ENCODE results near the gene GOLPH3L.
"Not testable (repeated sequence)": the region's sequence is repeated elsewhere in the genome, so short reads cannot be mapped to it uniquely, and the experiment has no call there.

Gene GOLPH3L

GRCh38 chr1:150619576-150620509, 77.1 kb downstream of the GOLPH3L start:
- no peak for DNase-seq (ENCODE audit: low read depth in 4 of 4, low spot score in 1 of 4)

DNA sequence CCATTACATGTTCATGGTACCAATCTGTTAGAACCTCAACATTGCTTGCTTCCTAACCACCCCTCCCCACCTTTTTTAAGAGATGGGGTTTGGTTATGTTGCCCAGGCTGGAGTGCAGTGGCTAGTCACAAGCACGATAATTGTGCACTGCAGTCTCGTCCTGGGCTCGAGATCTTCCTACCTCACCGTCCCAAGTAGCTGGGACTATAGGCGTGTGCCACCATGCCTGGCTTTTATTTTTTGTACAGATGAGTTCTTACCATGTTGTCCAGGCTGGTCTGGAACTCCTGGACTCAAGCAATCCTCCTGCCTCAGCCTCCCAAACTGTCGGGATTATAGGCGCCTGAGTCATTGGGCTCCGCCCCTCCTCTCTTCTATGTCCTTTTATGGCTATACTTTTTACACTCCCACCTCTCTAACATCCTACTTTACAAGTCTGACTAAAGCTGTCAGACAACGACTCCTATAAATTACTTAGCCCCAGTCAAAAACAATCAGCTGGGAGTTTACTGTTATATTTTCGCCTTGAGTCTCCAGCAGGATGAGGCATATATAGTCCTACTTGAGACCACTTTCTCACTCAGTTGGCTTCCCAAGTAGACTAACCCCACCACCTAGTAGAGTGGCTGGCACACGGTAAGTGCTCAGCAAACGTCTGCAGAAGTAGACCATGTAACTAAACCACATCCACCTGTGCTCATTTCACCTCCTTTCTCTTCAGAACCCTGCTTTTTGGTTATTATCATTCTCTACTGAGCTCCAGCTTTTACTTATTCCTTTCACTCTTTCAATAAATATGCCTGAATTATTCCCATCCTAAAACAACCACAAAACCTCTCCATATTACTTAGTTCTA, 81.4 kb downstream of the GOLPH3L start:
- no peak for DNase-seq (ENCODE audit: low read depth in 4 of 4, low spot score in 1 of 4)

- DNase-seq (ENCODE audit: low read depth in 4 of 4, low spot score in 1 of 4): peak in 2 of 4 experiments; percentile 25 to 49
Observed at GRCh38 chr1:150613061-150613920, 83.7 kb downstream of the GOLPH3L start.

GRCh38 chr1:150612014-150612345, 85.0 kb downstream of the GOLPH3L start:
- no peak for DNase-seq (ENCODE audit: low read depth in 4 of 4, low spot score in 1 of 4)

GRCh38 chr1:150610576-150610975, 86.4 kb downstream of the GOLPH3L start:
- no peak for DNase-seq (ENCODE audit: low read depth in 4 of 4, low spot score in 1 of 4)

DNA sequence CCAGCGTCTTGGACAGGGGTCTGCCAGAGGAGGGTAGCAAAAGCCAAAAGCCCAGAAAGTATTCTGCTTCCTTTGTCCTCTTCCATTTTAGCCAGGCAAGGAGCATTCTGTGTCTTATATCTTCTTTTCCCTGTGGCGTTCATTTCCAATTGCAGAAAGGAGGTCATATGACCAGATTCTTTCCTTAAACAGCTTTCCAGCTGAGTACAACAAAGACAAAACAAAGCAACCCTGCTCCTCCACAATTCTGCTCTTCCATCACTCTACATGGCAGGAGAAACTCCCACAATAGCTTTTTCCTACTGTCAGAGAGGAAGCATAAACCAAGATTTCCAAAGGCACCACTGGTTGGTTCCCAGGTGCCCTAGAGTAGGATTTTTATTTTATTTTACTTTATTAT, 87.2 kb downstream of the GOLPH3L start:
- DNase-seq (ENCODE audit: low read depth in 4 of 4, low spot score in 1 of 4): no peak

DNA sequence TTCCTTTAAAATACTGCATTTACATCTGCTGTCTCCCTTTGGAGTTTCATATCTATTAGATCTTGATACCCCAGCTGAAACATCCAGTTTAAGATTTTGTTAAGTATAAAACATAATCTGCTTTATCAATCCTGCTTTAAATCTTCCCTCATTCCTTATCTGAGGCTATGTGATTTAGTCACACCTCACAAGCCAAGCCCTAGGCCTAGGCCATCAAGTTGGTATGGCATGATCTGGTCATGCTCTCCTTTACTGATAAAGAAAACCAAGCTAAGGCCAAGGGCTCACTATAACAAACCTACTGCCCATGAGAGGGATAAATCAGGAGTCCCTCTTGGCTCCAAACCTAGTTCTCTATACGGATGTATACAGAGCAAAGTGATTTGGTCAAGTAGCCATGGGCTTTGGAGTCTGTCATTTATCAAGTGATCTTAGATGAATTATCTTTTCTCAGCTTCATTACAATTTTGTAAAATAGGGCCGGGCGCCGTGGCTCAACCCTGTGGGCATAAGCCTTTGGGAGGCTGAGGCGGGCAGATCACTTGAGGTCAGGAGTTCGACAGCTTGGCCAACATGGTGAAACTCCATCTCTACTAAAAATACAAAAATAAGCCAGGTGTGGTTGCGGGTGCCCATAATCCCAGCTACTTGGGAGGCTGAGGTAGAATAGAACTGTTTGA, 90.4 kb downstream of the GOLPH3L start:
- DNase-seq (ENCODE audit: low read depth in 4 of 4, low spot score in 1 of 4): no peak

- not testable (repeated sequence) for DNase-seq (ENCODE audit: low read depth in 4 of 4, low spot score in 1 of 4)
Observed at GRCh38 chr1:150605451-150605731, 91.6 kb downstream of the GOLPH3L start.

- no peak for DNase-seq (ENCODE audit: low read depth in 4 of 4, low spot score in 1 of 4)
Observed at GRCh38 chr1:150604226-150604588, 92.7 kb downstream of the GOLPH3L start.

DNA sequence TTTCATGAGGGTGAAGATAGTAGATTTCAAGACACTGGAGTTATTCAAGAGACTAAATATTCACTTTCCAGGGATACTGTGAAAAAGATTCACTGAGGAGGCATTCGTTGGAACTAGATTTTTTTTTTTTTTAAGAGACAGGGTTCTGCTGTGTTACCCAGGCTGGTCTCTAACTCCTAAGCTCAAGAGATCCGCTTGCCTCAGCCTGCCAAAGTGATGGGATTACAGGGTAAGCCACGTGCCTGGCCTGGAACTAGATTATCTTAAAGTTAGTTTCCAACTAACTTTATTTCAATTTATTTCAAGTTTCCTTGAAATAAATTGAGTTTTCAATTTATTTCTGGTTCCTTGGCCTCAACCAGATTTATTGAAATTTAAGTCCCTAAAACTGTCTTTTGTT, 93.2 kb downstream of the GOLPH3L start:
- DNase-seq (ENCODE audit: low read depth in 4 of 4, low spot score in 1 of 4): no peak

DNA sequence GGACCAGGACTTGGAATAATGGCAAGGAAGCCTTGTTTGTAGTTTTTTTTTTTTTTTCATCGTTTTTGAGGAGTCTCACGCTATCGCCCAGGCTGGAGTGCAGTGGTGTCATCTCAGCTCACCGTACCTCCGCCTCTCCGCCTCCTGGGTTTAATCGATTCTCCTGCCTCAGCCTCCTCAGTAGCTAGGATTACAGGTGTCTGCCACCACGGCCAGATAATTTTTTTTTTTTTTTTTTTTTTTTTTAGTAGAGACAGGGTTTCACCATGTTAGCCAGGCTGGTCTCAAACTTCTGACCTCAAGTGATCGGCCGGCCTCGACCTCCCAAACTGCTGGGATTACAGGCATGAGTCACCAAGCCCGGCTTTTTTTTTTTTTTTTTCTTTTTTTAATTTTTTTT, 94.6 kb downstream of the GOLPH3L start:
- DNase-seq (ENCODE audit: low read depth in 4 of 4, low spot score in 1 of 4): not testable (repeated sequence)

DNA sequence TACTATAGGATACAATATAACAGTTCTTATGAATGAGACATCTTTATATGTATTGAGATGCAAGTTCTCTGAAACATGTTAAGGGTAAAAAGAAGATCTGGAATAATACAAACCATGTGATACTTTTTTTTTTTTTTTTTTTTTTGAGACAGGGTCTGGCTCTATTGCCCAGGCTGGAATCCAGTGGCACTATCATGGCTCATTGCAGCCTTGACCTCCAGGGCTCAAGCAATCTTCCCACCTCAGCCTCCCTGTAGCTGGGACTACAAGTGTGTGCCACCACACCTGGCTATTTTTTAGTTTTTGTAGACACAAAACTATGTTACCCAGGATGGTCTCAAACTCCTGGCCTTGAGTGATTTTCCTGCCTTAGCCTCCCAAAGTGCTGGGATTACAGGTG, 95.4 kb downstream of the GOLPH3L start:
- no peak for DNase-seq (ENCODE audit: low read depth in 4 of 4, low spot score in 1 of 4)

DNA sequence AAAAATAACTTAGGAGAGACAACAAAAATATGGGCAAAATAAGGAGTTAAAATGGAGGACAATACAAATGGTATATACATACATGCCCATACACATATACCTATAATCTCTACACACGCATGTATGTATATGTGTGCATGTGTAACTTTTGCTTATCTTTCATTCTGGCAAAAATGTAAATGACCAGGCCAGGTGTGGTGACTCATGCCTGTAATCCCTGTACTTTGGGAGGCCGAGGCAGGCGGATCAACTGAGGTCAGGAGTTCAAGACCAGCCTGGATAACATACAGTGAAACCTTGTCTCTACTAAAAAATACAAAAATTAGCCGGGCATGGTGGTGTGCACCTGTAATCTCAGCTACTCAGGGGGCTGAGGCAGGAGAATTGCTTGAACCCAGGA, 98.6 kb downstream of the GOLPH3L start:
- not testable (repeated sequence) for DNase-seq (ENCODE audit: low read depth in 4 of 4, low spot score in 1 of 4)

- DNase-seq (ENCODE audit: low read depth in 4 of 4, low spot score in 1 of 4): no peak
Observed at GRCh38 chr1:150596976-150597375, 100.0 kb downstream of the GOLPH3L start.
